Limb (tissue), 2 donors: ENCODE measurements around the gene FCHO1.

ENCODE experiments used
- DNase-seq, 2 donors: peaks; one replicate each; pipeline ENCODE4 v3.0.0-alpha.2; 2016; ENCODE audit errors: extremely low spot score in 2 of 2

FCHO1 gene

GRCh38 chr19:17733127-17733526 is 18.1 kb upstream of the FCHO1 start:
- DNase-seq: no peak

GRCh38 chr19:17734146-17734545 is 17.1 kb upstream of the FCHO1 start:
- DNase-seq: no peak

- no peak for DNase-seq
These were observed 15.9 kb upstream of the FCHO1 start for GRCh38 chr19:17735410-17735809.

GRCh38 chr19:17737690-17738153 is 13.6 kb upstream of the FCHO1 start:
- no peak for DNase-seq

GRCh38 chr19:17739121-17739875 is 12.0 kb upstream of the FCHO1 start:
- DNase-seq: no peak

GRCh38 chr19:17741456-17741855 is 9.8 kb upstream of the FCHO1 start:
- DNase-seq: no peak

GRCh38 chr19:17743874-17744580 is 7.2 kb upstream of the FCHO1 start:
- no peak for DNase-seq

GRCh38 chr19:17747205-17748098 is 3.8 kb upstream of the FCHO1 start:
- DNase-seq: peak; percentile 91 to 93

- DNase-seq: no peak
These were observed 2.2 kb upstream of the FCHO1 start for GRCh38 chr19:17748884-17749638.

- no peak for DNase-seq
These were observed 1.4 kb upstream of the FCHO1 start for GRCh38 chr19:17749912-17750317.

- no peak for DNase-seq
These were observed 616 bp downstream of the FCHO1 start for GRCh38 chr19:17751912-17752273.

- no peak for DNase-seq
These were observed 1.8 kb downstream of the FCHO1 start for GRCh38 chr19:17752865-17753639.

- DNase-seq: no peak
These were observed 2.7 kb downstream of the FCHO1 start for GRCh38 chr19:17753976-17754375.

- DNase-seq: no peak
These were observed 3.6 kb downstream of the FCHO1 start for GRCh38 chr19:17754634-17755442.

- DNase-seq: no peak
These were observed 4.2 kb downstream of the FCHO1 start for GRCh38 chr19:17755443-17755890.

- peak in 1 of 2 donors; percentile 79 for DNase-seq
These were observed 4.8 kb downstream of the FCHO1 start for GRCh38 chr19:17755977-17756670.

- DNase-seq: peak; percentile 42 to 85
These were observed 5.8 kb downstream of the FCHO1 start for GRCh38 chr19:17757125-17757524.

GRCh38 chr19:17758515-17758914 is 7.2 kb downstream of the FCHO1 start:
- DNase-seq: no peak

GRCh38 chr19:17761148-17761547 is 9.9 kb downstream of the FCHO1 start:
- no peak for DNase-seq
